SK-N-MC (cell line): ENCODE data around the gene REG1A.

ENCODE experiments used
- DNase-seq: peaks from one replicate; pipeline ENCODE4 v3.0.0-alpha.2; 2011; ENCODE audit warnings: low read depth, low spot score
- H3K27ac ChIP-seq: fragments of 200-600 bp; sonication (generic); 2 replicates; pipeline ENCODE4 v1.5.1; 2016; ENCODE audit warnings: mixed run types
- H3K36me3 ChIP-seq: fragments of 200-600 bp; sonication (generic); 2 replicates; pipeline ENCODE4 v1.6.1; 2017; ENCODE audit warnings: antibody characterized with exemption, low read length, mixed read lengths; ENCODE audit not compliant: insufficient read depth
- H3K4me3 ChIP-seq: fragments of 200-600 bp; sonication (generic); 2 replicates; pipeline ENCODE4 v1.5.1; 2016
- H3K9ac ChIP-seq: fragments of 200-600 bp; sonication (generic); 2 replicates; pipeline ENCODE4 v1.8.0; 2017; ENCODE audit warnings: mixed run types, mixed read lengths; ENCODE audit not compliant: insufficient read length
- H3K9me3 ChIP-seq: fragments of 200-600 bp; sonication (generic); 2 replicates; pipeline ENCODE4 v1.6.1; 2017; ENCODE audit warnings: low read depth, mild to moderate bottlenecking, antibody characterized with exemption, low read length, moderate library complexity, mixed read lengths
- EZH2 ChIP-seq: fragments of 200-600 bp; sonication (generic); IDR thresholded peaks from one replicate; pipeline ENCODE4 v1.6.1; 2017; ENCODE audit warnings: antibody characterized with exemption
- FOXP2 ChIP-seq: optimal IDR thresholded peaks from 2 replicates; pipeline ENCODE3; 2011; ENCODE audit warnings: mild to moderate bottlenecking, moderate library complexity; ENCODE audit not compliant: insufficient read depth; ENCODE audit errors: extremely low read length, control extremely low read depth
- POLR2AphosphoS5 ChIP-seq: IDR thresholded peaks from 2 replicates; pipeline ENCODE4 v1.6.1; 2012; ENCODE audit warnings: mild to moderate bottlenecking, low read depth, low read length, borderline replicate concordance

REG1A gene

DNA sequence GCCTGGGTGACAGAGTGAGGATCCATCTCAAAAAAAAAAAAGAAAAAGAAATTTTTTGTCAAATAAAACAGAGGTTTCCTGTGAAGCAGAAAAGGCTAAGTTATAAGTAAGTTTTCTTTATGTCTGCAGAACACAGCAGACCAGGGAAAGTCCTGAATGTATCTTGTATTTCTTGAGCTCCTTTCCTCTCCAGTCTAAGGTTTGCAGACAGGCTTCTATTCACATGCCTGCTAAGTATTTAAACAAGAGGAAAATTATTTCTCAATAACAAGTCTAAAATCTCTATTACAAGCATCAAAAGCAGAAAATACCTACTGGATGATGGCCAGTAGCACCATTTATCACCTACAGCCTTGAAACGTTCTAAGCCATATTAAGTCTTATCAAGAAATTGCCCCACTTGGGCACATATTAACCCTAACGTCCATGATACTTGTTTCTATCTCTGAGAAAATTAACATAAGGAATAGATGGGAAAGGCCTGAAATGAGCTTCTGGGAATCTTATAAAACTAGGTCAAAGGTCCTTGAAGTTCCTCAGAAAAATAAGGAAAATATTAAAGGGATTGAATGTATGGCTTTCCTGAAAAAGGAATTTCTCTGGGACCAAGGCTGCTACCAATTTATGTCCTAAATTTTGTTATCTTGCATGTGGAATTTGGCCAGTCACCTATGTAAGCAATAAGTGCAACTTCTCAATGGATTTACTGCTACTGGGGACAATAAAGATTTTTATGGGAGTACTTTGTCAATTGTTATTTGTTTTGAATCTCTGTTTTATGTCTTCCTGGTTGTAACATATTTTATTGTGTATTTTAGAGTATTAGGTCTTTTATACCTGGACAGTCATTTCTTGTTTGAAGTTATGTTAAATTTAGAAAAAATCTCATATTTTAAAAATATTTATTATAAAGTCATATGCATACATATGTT lies 3.0 kb upstream of the REG1A start:
- TF ChIP-seq POLR2AphosphoS5 (no peak), EZH2 (no peak), FOXP2 (no peak)
- no peak overlapping the region for H3K27ac ChIP-seq
- DNase-seq = no peak
- H3K36me3 ChIP-seq = no peaks in the 10 kb centered on the region
- no peak overlapping the region for H3K4me3 ChIP-seq
- H3K9me3 ChIP-seq = no peaks in the 10 kb centered on the region
- no peak overlapping the region for H3K9ac ChIP-seq

DNA sequence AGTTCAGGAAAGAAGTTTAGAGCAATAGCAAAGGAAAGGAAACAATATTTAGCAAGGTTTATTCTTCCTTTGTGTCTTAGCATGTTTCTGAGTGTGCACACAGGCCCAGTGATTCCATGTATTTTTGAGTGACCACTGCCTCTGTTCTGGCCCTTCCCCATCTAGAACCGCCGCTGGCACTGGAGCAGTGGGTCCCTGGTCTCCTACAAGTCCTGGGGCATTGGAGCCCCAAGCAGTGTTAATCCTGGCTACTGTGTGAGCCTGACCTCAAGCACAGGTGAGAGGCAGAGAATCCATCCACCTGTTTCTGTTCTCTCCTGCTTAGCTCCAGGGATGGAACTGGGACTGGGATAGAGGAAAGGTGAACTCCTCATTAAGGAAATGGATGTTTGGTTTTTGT lies 2.4 kb downstream of the REG1A start:
- TF ChIP-seq EZH2 (no peak), FOXP2 (no peak), POLR2AphosphoS5 (no peak)
- Histone ChIP-seq H3K9me3 (no peaks in the 10 kb centered on the region), H3K4me3 (no peak overlapping the region), H3K9ac (no peak overlapping the region), H3K27ac (no peak overlapping the region), H3K36me3 (no peaks in the 10 kb centered on the region)
- DNase-seq = no peak

DNA sequence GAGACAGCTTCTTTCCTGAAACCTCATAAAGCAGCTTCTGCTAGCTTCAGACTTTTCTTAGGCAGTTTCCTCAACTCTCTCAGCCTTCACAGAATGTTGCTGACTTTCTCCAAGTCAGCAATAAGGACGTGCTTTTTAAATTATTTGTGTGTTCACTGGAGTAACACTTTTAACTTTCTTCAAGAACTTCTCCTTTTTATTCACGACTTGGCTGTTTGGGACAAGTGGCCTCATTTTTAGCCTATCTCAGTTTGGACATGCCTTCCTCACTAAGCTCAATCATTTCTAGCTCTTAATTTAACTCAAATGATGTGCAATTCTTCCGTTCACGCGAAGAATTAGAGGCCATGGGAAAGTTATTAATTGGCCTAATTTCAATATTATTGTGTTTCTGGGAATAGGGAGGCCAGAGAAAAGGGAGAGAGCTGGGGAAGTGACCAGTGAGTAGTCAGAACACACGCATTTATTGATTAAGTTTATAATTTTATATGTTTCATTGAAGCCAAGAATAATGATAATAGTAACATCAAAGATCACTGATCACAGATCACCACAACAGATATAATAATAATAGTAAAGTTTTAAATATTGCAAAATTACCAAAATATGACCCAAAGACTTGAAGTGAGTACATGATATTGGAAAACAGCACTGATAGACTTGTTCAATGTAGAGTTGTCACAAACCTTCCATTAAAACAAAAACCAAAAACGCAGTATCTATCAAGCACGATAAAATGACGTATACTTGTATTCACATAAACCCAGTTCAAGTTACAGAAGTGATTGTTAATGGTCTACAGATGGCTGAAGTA lies 4.8 kb downstream of the REG1A start:
- no peaks in the 10 kb centered on the region for H3K9me3 ChIP-seq
- no peak for TF ChIP-seq FOXP2
- no peak for TF ChIP-seq POLR2AphosphoS5
- no peak for TF ChIP-seq EZH2
- peak overlapping the region; percentile 81 for H3K27ac ChIP-seq
- H3K9ac ChIP-seq = no peak overlapping the region
- no peaks in the 10 kb centered on the region for H3K36me3 ChIP-seq
- DNase-seq = no peak
- peak overlapping the region; percentile 55 for H3K4me3 ChIP-seq

- TF ChIP-seq POLR2AphosphoS5 = peak; percentile 31; the same call in 1 of the 2 replicates
- no peak for TF ChIP-seq EZH2
- no peak overlapping the region for H3K9ac ChIP-seq
- no peaks in the 10 kb centered on the region for H3K36me3 ChIP-seq
- no peaks in the 10 kb centered on the region for H3K9me3 ChIP-seq
- DNase-seq = peak; percentile 88
- peak overlapping the region; percentile 55 for H3K4me3 ChIP-seq
- peak overlapping the region; percentile 81 for H3K27ac ChIP-seq
These were observed 5.4 kb downstream of the REG1A start for GRCh38 chr2:79125721-79125985.

DNA sequence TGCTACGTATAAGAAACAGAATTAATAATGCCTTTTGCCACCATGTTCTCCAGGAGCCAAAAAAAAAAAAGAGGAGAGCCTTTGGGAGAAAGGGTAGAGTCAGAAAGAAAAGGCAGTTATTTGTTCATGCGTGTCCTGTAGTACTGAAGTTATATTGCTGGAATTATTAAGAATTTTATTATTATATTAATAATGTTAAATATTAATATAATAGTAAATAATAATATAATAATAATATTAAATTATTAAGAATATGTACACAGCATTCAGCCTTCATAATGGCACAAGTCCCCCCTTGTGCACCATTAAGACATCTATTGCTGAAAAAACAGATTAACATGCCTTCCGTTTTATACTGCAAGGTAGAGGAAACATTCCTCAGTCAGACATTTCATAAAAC lies 8.1 kb downstream of the REG1A start:
- H3K9me3 ChIP-seq = no peaks in the 10 kb centered on the region
- H3K27ac ChIP-seq = no peak overlapping the region
- no peaks in the 10 kb centered on the region for H3K36me3 ChIP-seq
- H3K4me3 ChIP-seq = no peak overlapping the region
- no peak for DNase-seq
- no peak overlapping the region for H3K9ac ChIP-seq
- no peak for TF ChIP-seq FOXP2
- no peak for TF ChIP-seq EZH2
- no peak for TF ChIP-seq POLR2AphosphoS5

- Histone ChIP-seq H3K9ac (no peak overlapping the region), H3K36me3 (no peaks in the 10 kb centered on the region), H3K4me3 (no peak overlapping the region), H3K27ac (no peak overlapping the region), H3K9me3 (no peaks in the 10 kb centered on the region)
- no peak for TF ChIP-seq FOXP2
- no peak for TF ChIP-seq POLR2AphosphoS5
- no peak for TF ChIP-seq EZH2
- no peak for DNase-seq
These were observed 9.0 kb downstream of the REG1A start for GRCh38 chr2:79129260-79129659.

DNA sequence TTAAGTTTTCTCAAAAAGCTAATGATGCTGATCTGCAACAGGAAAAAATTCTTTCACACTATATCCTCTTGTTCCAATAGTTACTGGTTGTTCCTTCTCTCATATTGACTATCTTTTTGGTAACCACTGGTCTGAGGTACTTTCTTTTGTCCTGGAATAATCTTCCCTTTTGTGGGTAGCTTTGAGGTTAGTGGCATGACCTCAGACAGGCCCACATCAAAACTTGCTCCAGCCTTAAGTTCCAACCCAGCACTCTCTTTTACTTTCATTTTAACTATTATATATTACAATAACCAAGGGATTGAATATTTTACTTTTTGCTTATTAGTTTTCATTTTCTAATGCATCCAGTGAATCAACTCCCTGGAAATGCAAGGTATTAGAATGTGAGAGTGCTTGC lies 9.5 kb downstream of the REG1A start:
- H3K27ac ChIP-seq = no peak overlapping the region
- no peaks in the 10 kb centered on the region for H3K36me3 ChIP-seq
- H3K4me3 ChIP-seq = no peak overlapping the region
- no peaks in the 10 kb centered on the region for H3K9me3 ChIP-seq
- no peak for TF ChIP-seq FOXP2
- no peak for TF ChIP-seq EZH2
- TF ChIP-seq POLR2AphosphoS5 = no peak
- H3K9ac ChIP-seq = no peak overlapping the region
- no peak for DNase-seq

DNA sequence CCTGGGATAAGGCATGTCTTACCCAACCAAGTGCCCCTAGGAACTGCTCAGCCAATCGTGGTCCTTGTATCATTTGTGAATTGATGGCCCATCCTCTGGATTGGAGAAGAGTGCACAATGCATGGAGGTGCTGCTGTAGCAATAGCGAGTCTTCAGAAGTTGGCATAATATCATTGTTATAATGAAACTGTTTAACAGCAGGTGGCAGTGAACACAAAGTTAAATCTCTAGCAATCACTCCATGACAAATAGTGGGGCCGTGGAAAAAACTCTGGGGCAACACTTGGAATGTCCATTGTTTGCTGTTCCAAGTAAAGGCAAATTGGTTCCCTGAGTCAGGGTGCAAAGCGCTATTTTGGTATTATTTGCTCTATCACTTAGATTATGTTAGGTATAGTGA lies 11.4 kb downstream of the REG1A start:
- no peak for DNase-seq
- Histone ChIP-seq H3K4me3 (no peak overlapping the region), H3K9me3 (no peaks in the 10 kb centered on the region), H3K27ac (no peak overlapping the region), H3K9ac (no peak overlapping the region), H3K36me3 (no peaks in the 10 kb centered on the region)
- TF ChIP-seq POLR2AphosphoS5 (no peak), FOXP2 (no peak), EZH2 (no peak)
